GM18499 (cell line): ENCODE measurements around the gene CCNB2.
"Not testable (repeated sequence)": the region's sequence is repeated elsewhere in the genome, so short reads cannot be mapped to it uniquely, and the experiment has no call there.

Source experiments
- ATAC-seq: cut with Tn5 transposase; IDR thresholded peaks from one replicate; pipeline ENCODE4 v1.9.1; 2021; ENCODE audit warnings: moderate number of reproducible peaks; ENCODE audit not compliant: insufficient read depth, unreplicated experiment

The CCNB2 gene

DNA sequence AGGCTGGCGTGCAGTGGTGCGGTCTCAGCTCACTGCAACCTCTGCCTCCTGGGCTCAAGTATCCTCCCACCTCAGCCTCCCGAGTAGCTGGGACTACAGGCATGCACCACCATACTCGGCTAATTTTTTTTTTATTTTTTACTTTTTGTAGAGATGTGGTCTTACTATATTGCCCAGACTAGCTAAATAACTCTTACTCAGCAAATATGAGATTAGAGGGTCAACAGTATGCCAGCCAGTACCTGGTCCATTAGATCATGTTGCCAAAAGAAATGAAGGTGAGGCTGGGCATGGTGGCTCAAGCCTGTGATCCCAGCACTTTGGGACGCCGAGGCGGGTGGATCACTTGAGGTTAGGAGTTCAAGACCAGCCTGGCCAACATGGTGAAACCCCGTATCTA, 57.1 kb downstream of the CCNB2 start:
- not testable (repeated sequence) for ATAC-seq

DNA sequence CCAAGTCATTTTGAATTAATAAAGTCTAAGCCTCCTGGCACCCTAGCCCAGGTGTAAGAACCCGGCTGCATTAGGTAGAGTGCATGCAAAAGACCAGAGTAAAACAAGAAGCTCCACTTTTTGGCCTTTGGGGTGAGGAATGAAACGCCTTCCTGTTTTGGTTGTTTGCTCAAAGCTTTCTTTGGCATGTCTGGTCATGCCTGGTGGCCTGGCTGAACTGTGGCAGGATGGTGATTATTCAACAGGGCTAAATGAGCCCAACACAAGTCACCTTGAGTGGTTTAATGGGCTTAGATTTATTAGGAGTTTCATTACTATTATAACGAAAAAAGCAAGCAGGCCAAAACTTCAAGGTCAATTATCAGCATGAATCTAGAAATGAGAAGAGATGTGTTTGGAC, 60.8 kb downstream of the CCNB2 start:
- ATAC-seq = no peak

DNA sequence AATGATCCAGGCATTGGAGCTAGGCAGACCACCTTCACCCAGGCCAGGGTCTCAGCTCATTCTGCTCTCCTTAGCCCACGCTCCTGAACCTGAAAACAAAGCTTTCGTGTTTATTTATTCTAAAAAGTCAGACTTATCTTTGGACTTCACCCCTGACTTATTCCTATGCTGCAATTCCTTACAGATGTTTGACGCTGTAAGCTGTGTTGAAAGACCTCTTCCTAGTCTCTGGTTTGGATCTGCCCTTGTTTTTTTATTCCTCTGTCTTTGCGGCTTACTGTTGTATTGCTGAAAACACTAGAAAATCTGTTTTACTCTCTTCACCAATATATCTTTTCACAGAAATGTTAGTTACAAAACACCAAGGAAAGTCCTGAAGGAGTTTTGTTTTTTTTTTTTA, 61.2 kb downstream of the CCNB2 start:
- no peak for ATAC-seq

DNA sequence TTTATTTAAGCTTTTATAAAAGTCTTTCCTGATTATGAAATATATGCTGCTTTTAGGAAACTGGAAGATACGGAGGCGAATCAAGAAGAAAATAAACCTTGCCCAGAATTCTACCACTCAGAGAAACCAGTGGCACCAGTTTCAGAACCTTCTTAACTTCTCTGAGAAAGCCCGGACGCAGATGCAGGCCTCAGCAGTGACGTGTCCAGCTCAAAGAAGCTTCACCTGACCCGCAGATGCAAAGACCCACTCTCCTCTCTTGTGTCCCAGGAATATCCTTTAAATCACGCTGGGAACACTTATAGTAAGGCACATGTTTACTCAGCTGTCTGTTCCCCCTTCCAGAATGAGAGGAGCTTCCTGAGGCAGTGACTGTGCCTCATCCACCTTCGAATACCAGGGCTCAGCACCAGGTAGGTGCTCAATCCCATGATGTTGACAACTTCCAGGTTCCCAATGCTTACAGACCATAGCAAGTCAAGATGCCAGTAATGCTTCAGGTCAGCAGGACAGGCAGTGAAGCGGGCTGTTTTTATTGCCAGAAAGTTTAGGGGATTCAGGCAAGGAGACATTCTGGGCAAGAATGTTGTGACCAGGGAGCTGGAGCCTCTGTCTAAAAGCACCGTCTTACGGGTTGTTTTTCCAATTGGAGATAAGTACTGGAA, 61.8 kb downstream of the CCNB2 start:
- ATAC-seq = no peak

DNA sequence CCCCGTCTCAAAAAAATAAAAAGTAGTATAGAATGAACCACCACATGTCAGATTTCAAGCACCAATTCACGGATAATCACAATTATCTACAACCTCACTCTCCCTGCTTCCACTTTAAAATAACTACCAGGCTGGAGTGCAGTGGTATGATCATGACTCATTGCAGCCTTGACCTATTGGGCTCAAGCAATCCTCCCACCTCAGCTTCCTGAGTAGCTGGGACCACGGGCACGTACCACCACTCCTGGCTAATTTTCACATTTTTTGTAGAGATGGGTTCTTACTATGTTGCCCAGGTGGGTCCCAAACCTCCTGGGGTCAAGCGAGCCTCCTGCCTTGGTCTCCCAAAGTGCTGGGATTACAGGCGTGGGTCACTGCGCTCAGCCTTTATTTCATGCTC, 63.6 kb downstream of the CCNB2 start:
- no peak for ATAC-seq

DNA sequence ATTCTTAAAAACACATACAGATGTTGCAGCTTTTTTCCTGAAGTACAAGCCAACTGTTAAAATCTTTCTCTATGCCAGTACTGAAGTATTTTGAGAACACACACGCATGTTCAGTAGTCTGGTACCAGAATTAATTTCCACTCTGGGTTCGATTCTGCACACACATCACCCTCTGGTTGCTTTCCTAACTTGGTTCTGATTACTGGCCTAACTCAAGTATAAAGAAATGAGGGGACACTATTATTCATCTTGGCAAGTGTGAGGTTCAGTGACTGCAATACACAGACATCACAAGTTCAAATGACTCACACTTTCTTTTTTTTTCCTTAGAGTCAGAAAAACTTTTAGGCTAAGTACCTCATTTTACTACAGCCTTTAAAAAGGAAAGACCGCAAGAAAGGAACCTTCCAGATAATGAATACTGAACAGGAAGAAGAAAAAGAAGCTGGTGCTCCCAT, 64.3 kb downstream of the CCNB2 start:
- ATAC-seq = no peak

DNA sequence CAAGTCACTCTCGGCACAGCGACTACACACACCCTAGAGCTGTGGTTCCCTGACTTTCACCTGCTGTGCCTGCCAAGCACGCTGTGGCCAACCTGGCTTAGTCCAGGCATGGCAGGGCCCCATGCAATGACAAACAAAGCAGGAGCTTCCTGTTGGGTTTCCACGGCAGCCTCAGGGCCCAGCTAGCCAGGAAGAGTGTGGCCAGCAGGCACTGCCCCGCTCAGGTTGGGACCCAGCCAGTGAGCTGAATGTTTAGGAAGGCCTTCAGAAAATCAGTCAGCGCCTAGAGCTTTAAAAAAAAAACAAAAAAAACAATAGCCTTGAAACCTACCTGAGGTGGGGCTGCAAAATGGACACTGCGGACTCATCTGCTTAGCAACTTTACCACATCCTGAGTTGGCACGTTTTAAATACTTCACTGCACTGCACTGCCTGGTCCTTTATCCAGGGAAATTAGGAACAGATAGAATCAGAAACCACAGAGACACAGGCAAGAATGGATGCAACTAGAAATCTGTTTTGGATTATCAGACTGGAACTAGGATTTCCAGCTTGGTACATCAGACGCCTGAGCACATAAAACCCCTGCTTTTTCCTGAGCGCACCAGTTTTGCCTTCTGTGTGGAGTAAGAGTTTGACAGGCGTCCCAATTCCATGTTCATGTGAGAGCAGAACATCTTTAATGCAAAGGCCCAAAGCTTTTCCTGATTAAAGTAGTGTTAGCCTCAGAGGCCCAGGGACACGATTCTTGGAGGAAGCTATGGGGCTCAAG, 65.5 kb downstream of the CCNB2 start:
- ATAC-seq = no peak

DNA sequence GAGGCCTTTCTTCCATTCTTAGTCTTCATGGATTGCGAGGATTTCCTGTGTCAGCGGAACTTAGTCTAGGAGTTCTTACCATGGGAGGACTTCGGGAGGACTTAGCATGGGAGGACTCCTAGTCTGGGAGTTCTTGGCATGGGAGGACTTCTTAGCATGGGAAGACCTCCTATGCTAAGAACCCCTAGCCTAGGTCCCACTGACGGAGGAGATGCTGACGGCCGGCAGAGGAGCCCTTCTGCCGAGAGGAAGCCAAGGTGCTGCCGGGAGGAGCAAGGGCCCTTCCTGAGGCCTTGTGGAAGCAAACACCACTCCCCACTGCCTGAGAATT, 66.1 kb downstream of the CCNB2 start:
- ATAC-seq = no peak

DNA sequence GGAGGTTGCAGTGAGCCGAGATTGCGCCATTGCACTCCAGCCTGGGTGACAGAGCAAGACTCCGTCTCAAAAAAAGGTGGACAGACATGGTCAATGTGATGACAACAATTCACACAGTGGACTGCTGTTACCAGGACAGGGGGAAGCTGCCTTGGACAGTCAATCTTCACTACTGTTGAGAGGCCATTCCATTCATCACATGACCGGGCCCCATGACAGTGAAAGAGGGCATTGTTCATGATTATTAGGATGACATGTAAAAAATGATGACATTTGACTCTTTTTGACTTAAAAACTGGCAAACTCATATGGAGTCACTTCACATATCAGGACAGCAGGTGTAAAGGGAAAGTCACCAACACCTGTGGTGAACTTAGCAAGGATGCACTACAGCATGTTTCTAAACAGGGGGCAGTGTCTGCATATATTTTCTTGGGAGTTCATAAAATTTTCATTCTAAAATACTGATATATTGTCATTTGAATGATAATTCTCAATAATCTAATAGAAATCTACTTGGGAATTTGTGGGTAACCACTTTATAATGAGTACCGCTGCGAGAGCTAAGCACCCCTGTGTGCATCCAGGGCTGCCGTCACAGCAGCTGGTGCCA, 67.4 kb downstream of the CCNB2 start:
- no peak for ATAC-seq

DNA sequence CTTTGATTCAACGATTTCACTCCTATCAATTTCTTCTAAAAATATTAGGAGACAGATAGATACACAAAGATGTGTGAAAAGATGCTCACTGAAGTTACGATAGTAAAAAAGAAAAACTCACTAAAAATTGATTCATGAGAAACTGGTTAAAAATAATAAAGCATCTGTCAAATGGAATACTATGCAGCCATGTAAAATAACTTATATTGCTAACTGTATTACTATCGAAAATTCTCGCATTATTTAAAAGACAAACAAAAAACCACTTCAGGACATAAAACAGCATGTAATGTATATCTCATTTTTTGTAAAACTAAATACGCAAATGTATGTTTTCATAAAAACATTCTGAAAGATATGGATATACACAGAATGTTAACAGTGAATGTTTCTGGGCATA, 68.2 kb downstream of the CCNB2 start:
- ATAC-seq = no peak

DNA sequence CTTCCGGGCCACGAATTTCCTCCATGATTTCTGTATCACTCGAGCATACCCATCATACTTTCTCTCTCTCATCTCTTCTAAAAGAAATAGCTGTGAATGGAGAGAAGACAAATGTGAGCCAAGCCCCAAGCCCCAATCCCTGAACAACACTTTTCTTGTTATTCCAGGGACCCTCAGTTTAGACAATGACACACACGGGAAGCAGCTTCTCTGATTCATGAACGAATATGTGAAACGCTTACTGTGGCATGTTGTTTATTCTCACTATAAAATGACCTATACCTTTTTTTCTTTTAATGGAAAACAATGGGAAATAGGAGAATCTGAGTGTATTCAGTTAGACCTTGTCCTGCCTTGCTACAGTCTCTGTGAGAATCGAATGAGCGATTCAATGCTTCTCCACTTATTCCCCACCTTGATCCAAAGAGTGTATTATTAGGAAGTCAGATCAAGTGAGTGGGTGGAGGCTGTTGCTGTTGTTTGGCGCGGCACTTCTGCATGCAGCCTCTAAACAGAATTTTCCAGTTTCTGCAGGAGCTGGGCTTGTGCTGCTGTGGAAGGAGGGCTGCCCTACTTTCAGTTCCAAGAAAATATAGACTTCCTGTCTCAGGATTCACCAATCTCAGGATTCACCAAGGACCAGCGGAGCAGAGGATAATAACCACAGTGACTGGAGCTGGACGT, 69.3 kb downstream of the CCNB2 start:
- ATAC-seq = no peak
